ENCODE results near the gene SMIM36.
A peak's percentile ranks its signal among the peaks of the same experiment; 100 is the strongest.
"Not testable (repeated sequence)": the region's sequence is repeated elsewhere in the genome, so short reads cannot be mapped to it uniquely, and the experiment has no call there.

SMIM36 gene

GRCh38 chr17:55510986-55511721 lies at the start of gene SMIM36:
Gene SMIM36, minus strand, starts transcription at chr17:55511452.
- intact Hi-C loops (cut with DNase I): loop anchor here (5.0 to 10.0 kb wide), 2 partner anchors 89 to 156 kb away; partner anchors contain the start of gene MMD
- DNase-seq: no peak

GRCh38 chr17:55555772-55556171 lies 44.5 kb upstream of the SMIM36 start:
- DNase-seq: peak in 1 of 10 donors; percentile 70
- intact Hi-C loops (cut with DNase I): no loop called here

- intact Hi-C loops (cut with DNase I): no loop called here
Observed at GRCh38 chr17:55549140-55549539, 37.9 kb upstream of the SMIM36 start.

GRCh38 chr17:55546991-55547664 lies 35.9 kb upstream of the SMIM36 start:
- no peak for DNase-seq
- intact Hi-C loops (cut with DNase I): no loop called here

More at GRCh38 chr17:55549140-55549539, 37.9 kb upstream of the SMIM36 start:
- DNase-seq: no peak

- no peak for DNase-seq
- intact Hi-C loops (cut with DNase I): no loop called here
Observed at GRCh38 chr17:55546481-55546880, 35.2 kb upstream of the SMIM36 start.

- intact Hi-C loops (cut with DNase I): no loop called here
- DNase-seq: no peak
Observed at GRCh38 chr17:55545806-55546205, 34.6 kb upstream of the SMIM36 start.

- intact Hi-C loops (cut with DNase I): no loop called here
- no peak for DNase-seq
Observed at GRCh38 chr17:55543709-55544108, 32.5 kb upstream of the SMIM36 start.

- DNase-seq: no peak
- intact Hi-C loops (cut with DNase I): no loop called here
Observed at GRCh38 chr17:55540414-55541091, 29.3 kb upstream of the SMIM36 start.

- intact Hi-C loops (cut with DNase I): no loop called here
- no peak for DNase-seq
Observed at GRCh38 chr17:55536205-55536604, 25.0 kb upstream of the SMIM36 start.

- no peak for DNase-seq
Observed at GRCh38 chr17:55533608-55534007, 22.4 kb upstream of the SMIM36 start.

GRCh38 chr17:55532670-55533069 lies 21.4 kb upstream of the SMIM36 start:
- no peak for DNase-seq
- intact Hi-C loops (cut with DNase I): no loop called here

More at GRCh38 chr17:55533608-55534007, 22.4 kb upstream of the SMIM36 start:
- intact Hi-C loops (cut with DNase I): no loop called here

GRCh38 chr17:55531053-55531728 lies 19.9 kb upstream of the SMIM36 start:
- intact Hi-C loops (cut with DNase I): no loop called here

GRCh38 chr17:55530064-55530463 lies 18.8 kb upstream of the SMIM36 start:
- no peak for DNase-seq
- intact Hi-C loops (cut with DNase I): no loop called here

More at GRCh38 chr17:55531053-55531728, 19.9 kb upstream of the SMIM36 start:
- no peak for DNase-seq

- intact Hi-C loops (cut with DNase I): loop anchor here (2.0 to 5.0 kb wide), 2 partner anchors 115 to 191 kb away; no protein-coding TSS in a partner anchor
- peak in 3 of 10 donors; percentile 18 to 34 (median 28) for DNase-seq
Observed at GRCh38 chr17:55527540-55528118, 16.4 kb upstream of the SMIM36 start.

- intact Hi-C loops (cut with DNase I): loop anchor here (5.0 kb wide), 1 partner anchor 118 kb away; no protein-coding TSS in a partner anchor
- no peak for DNase-seq
Observed at GRCh38 chr17:55524440-55525220, 13.4 kb upstream of the SMIM36 start.

GRCh38 chr17:55523032-55523431 lies 11.8 kb upstream of the SMIM36 start:
- DNase-seq; intact Hi-C loops (cut with DNase I): not testable (repeated sequence)

- intact Hi-C loops (cut with DNase I): no loop called here
- no peak for DNase-seq
Observed at GRCh38 chr17:55521186-55521585, 9.9 kb upstream of the SMIM36 start.

- no peak for DNase-seq
- intact Hi-C loops (cut with DNase I): no loop called here
Observed at GRCh38 chr17:55520402-55520801, 9.2 kb upstream of the SMIM36 start.

GRCh38 chr17:55518510-55518909 lies 7.3 kb upstream of the SMIM36 start:
- intact Hi-C loops (cut with DNase I): loop anchor here (10.0 kb wide), 1 partner anchor 164 kb away; no protein-coding TSS in a partner anchor
- no peak for DNase-seq

Data from posterior cingulate gyrus (tissue), 11 donors.